ENCODE data around the gene DISC1.

DNA sequence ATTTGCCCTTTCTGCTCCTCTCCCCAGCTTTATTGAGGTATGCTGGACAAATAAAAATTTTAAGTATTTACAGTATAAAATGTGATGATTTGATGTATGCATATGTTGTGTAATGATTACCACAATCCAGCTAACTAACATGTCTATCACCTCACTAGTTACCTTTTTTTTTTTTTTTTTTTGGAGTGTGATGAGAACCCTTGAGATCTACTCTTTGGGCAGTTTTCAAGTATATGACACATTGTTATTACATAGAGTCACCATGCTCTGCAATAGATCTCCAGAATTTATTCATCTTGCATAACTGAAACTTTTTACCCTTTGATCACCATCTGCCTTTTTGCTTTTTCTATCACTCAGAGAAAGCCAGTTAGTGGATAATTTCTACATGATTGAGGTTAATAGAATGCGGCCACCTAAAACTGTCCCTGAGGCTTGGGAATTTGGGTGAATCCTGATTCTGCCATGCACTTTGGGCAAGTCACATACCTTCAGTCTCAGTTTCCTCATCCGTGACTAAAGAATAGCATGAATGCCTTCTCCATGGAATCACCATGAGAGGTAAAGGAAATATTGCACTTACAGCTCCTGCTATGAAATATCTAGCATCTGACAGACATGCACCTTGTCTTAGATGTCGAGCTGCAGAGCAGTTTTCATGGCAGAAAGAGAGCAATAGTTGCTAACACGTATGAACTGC, 295.2 kb downstream of the DISC1 start:
- TF ChIP-seq, protein P1, sequence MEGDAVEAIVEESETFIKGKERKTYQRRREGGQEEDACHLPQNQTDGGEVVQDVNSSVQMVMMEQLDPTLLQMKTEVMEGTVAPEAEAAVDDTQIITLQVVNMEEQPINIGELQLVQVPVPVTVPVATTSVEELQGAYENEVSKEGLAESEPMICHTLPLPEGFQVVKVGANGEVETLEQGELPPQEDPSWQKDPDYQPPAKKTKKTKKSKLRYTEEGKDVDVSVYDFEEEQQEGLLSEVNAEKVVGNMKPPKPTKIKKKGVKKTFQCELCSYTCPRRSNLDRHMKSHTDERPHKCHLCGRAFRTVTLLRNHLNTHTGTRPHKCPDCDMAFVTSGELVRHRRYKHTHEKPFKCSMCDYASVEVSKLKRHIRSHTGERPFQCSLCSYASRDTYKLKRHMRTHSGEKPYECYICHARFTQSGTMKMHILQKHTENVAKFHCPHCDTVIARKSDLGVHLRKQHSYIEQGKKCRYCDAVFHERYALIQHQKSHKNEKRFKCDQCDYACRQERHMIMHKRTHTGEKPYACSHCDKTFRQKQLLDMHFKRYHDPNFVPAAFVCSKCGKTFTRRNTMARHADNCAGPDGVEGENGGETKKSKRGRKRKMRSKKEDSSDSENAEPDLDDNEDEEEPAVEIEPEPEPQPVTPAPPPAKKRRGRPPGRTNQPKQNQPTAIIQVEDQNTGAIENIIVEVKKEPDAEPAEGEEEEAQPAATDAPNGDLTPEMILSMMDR (IDR thresholded peaks at IDR 0.05) = no peak
- TF ChIP-seq POLR2A (IDR thresholded peaks at IDR 0.05) = no peak
